Fibroblast of lung (primary cell): Measurements from ENCODE around the gene ZNF836.

Experiments
- EZH2 ChIP-seq: IDR thresholded peaks from 2 replicates; pipeline ENCODE4 v1.5.1; 2012; ENCODE audit warnings: low read length, control low read depth, mild to moderate bottlenecking; ENCODE audit errors: missing control alignments
- TF ChIP-seq, protein P1 (sequence below), 2 donors: IDR thresholded peaks in 1 of 2; conservative IDR thresholded peaks in 1 of 2; 1 replicate in 1 of 2; 2 replicates in 1 of 2; pipeline ENCODE4 v1.5.1; 2011 to 2012; ENCODE audit warnings: low read length in 2 of 2, control low read depth in 1 of 2, inconsistent platforms in 1 of 2, low read depth in 1 of 2, mild to moderate bottlenecking in 1 of 2

DNA sequence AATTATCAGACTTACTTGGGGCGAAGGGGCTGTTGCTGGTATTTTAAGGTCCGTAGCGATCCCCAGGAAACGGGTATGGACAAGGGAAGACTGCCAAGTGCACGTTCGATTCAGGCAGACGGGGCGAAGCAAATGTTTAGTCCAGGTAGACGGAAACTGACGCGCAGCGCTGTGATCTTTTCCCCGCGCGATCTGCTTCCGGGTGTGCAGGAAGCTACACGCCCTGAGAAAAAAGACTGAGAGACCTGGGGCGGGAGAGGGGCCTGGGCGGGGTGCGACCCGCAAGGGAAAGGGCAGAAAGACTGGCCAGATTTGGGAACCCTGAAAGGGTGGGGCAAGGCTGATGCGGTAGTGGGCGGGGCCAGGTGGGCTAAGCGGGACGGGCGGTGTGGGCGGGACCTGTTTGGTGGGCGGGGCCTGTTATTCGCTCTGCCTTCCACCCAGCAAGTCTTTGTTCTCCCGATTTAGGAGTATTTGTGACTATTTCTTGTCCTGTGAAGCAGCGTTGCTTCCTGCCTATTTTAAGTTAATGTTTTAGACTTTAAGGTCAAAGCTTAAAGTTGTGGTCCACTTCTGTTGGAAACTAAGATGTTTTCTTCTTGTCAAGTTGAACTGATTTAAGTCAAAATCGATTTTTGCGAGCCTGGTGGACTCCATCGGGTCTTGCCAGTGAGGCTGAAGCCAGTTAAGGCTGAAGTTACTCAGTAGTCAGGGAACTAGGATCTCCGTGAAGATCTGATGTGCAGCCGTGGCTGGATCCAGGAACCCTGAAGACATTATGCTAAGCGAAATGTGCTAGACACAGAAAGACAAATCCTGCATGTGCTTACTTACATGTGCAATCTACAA, at the start of gene ZNF836:
- TF ChIP-seq, protein P1, sequence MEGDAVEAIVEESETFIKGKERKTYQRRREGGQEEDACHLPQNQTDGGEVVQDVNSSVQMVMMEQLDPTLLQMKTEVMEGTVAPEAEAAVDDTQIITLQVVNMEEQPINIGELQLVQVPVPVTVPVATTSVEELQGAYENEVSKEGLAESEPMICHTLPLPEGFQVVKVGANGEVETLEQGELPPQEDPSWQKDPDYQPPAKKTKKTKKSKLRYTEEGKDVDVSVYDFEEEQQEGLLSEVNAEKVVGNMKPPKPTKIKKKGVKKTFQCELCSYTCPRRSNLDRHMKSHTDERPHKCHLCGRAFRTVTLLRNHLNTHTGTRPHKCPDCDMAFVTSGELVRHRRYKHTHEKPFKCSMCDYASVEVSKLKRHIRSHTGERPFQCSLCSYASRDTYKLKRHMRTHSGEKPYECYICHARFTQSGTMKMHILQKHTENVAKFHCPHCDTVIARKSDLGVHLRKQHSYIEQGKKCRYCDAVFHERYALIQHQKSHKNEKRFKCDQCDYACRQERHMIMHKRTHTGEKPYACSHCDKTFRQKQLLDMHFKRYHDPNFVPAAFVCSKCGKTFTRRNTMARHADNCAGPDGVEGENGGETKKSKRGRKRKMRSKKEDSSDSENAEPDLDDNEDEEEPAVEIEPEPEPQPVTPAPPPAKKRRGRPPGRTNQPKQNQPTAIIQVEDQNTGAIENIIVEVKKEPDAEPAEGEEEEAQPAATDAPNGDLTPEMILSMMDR (conservative IDR thresholded peaks at IDR 0.05 in 1 of 2, IDR thresholded peaks at IDR 0.05 in 1 of 2; ENCODE audit: low read depth in 1 of 2, low read length in 2 of 2): no peak
- no peak for TF ChIP-seq EZH2
